Calu3 (cell line): ENCODE results near the gene POLR2M. TPM values are rescaled to one million over a fixed set of nuclear protein-coding genes. Genes with fewer than 3 reads are reported as not detected.
A peak's percentile ranks its signal among the peaks of the same experiment; 100 is the strongest.

Source experiments
- BruUV-seq: library from RNA; stranded (reverse); fragments of 400-500 nt; replicated peaks from 2 replicates; lab custom pipeline; 2021; lab: Mats Ljungman, UMichigan
- CTCF ChIA-PET: fragments of 300-600 bp; sonication (Branson Sonifier 250); formaldehyde crosslinking; loops from one replicate; lab custom pipeline; 2022; ENCODE audit warnings: antibody characterized with exemption; lab: Charles Lee
- DNase-seq: peaks from one replicate; pipeline ENCODE4 v3.0.0; 2022
- H3K27ac Mint-ChIP-seq: one replicate; pipeline ENCODE4 v1.8.0; 2022; ENCODE audit warnings: mixed read lengths; ENCODE audit not compliant: unreplicated experiment
- H3K27me3 Mint-ChIP-seq: one replicate; pipeline ENCODE4 v1.8.0; 2022; ENCODE audit warnings: mixed read lengths; ENCODE audit not compliant: unreplicated experiment
- H3K36me3 Mint-ChIP-seq: one replicate; pipeline ENCODE4 v1.8.0; 2022; ENCODE audit warnings: mild to moderate bottlenecking, moderate library complexity, mixed read lengths; ENCODE audit not compliant: insufficient read depth, unreplicated experiment
- H3K4me1 Mint-ChIP-seq: one replicate; pipeline ENCODE4 v1.8.0; 2022; ENCODE audit warnings: mild to moderate bottlenecking, low read depth, mixed read lengths; ENCODE audit not compliant: unreplicated experiment
- H3K4me3 Mint-ChIP-seq: one replicate; pipeline ENCODE4 v1.8.0; 2022; ENCODE audit warnings: mild to moderate bottlenecking, low read depth, moderate library complexity, mixed read lengths; ENCODE audit not compliant: unreplicated experiment
- H3K9me3 Mint-ChIP-seq: one replicate; pipeline ENCODE4 v1.8.0; 2022; ENCODE audit warnings: low read depth, mixed read lengths; ENCODE audit not compliant: unreplicated experiment
- CTCF ChIP-seq: fragments of 200-600 bp; IDR thresholded peaks from one replicate; pipeline ENCODE4 v1.8.0; 2022; ENCODE audit warnings: antibody characterized with exemption; ENCODE audit not compliant: unreplicated experiment
- intact Hi-C: fragments of 100-400 bp; cut with micrococcal nuclease; formaldehyde crosslinking; loops from one replicate; pipeline ENCODE4 v1.10.0; 2022; ENCODE audit not compliant: unreplicated experiment
- total RNA-seq: library from RNA; stranded (reverse); gene quantifications from 2 replicates; pipeline ENCODE4 v1.2.3, GENCODE V29; 2022

POLR2M gene
- total RNA-seq, 1 experiment from 2014 or later = 102 TPM

GRCh38 chr15:57705746-57706404 lies 639 bp upstream of the POLR2M start:
- intact Hi-C loops = loop anchor here (1.0 to 5.0 kb wide), 2 partner anchors 31 to 144 kb away; no protein-coding TSS in a partner anchor
- no peaks in the 10 kb centered on the region for H3K27me3 Mint-ChIP-seq
- TSS peak; percentile 85 for BruUV-seq
- peak overlapping the region; percentile 78 for H3K4me3 Mint-ChIP-seq
- no peaks in the 10 kb centered on the region for H3K9me3 Mint-ChIP-seq
- peak overlapping the region; percentile 63 for H3K27ac Mint-ChIP-seq
- peaks cover 34% of the 10 kb centered on the region for H3K36me3 Mint-ChIP-seq
- CTCF ChIA-PET = interaction anchor here (0.6 to 2.2 kb wide), 10 partner anchors 9 to 365 kb away, joined by 3 to 14 read pairs (median 6); no protein-coding TSS in a partner anchor
- no peak for TF ChIP-seq CTCF
- DNase-seq = no peak
- peaks cover 26% of the 10 kb centered on the region for H3K4me1 Mint-ChIP-seq

- BruUV-seq = no TSS peak
These were observed 1.5 kb downstream of the POLR2M start for GRCh38 chr15:57708047-57708446.

DNA sequence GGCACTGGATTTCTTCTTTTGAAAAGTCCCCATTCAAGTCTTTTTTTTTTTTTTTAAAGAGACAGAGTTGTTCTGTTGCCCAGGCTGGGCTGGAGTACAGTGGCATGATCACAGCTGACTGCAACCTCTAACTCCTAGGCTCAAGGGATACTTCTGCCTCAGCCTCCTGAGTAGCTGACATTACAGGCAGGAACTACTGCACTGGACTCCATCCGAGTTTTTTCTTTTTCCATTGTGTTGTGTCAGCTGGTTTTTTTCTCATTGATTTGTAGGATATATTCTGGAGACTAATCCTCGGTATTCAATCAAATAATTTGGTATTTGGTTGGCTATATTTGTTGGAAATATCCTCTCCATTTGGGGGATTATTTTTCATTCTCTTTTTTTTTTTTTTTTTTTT lies 11.8 kb downstream of the POLR2M start:
- TF ChIP-seq CTCF = no peak
- Mint-ChIP-seq H3K36me3 (peaks cover 35% of the 10 kb centered on the region), H3K4me3 (no peak overlapping the region), H3K4me1 (no peaks in the 10 kb centered on the region), H3K27me3 (no peaks in the 10 kb centered on the region), H3K27ac (no peak overlapping the region), H3K9me3 (no peaks in the 10 kb centered on the region)
- no peak for DNase-seq
- no TSS peak for BruUV-seq
- CTCF ChIA-PET = no interaction called here
- intact Hi-C loops = no loop called here

More at GRCh38 chr15:57708047-57708446, 1.5 kb downstream of the POLR2M start:
- no peak for DNase-seq
- intact Hi-C loops = loop anchor here (5.0 kb wide), 1 partner anchor 146 kb away; no protein-coding TSS in a partner anchor
- no peaks in the 10 kb centered on the region for H3K27me3 Mint-ChIP-seq
- peaks cover 36% of the 10 kb centered on the region for H3K4me1 Mint-ChIP-seq
- peaks cover 53% of the 10 kb centered on the region for H3K36me3 Mint-ChIP-seq
- H3K9me3 Mint-ChIP-seq = no peaks in the 10 kb centered on the region
- no peak for TF ChIP-seq CTCF
- no peak overlapping the region for H3K27ac Mint-ChIP-seq
- peak overlapping the region; percentile 78 for H3K4me3 Mint-ChIP-seq
- CTCF ChIA-PET = interaction anchor here (2.1 to 2.2 kb wide), 2 partner anchors 46 to 148 kb away, joined by 8 to 14 read pairs; no protein-coding TSS in a partner anchor

GRCh38 chr15:57720867-57721266 lies 14.4 kb downstream of the POLR2M start:
- BruUV-seq = no TSS peak
- CTCF ChIA-PET = no interaction called here
- Mint-ChIP-seq H3K9me3 (no peaks in the 10 kb centered on the region), H3K27me3 (no peaks in the 10 kb centered on the region), H3K4me1 (no peaks in the 10 kb centered on the region), H3K27ac (no peak overlapping the region), H3K4me3 (no peak overlapping the region), H3K36me3 (peaks cover 21% of the 10 kb centered on the region)
- intact Hi-C loops = no loop called here
- no peak for DNase-seq
- no peak for TF ChIP-seq CTCF
